Esophagus muscularis mucosa (tissue), 4 donors: ENCODE measurements around the gene ZRANB3. TPM values are rescaled to one million over a fixed set of nuclear protein-coding genes. Genes with fewer than 3 reads are reported as not detected.
"Not testable (repeated sequence)": the region's sequence is repeated elsewhere in the genome, so short reads cannot be mapped to it uniquely, and the experiment has no call there.

Experiments used
- DNase-seq: peaks from one replicate; pipeline ENCODE4 v3.0.0-alpha.2; 2017; ENCODE audit errors: extremely low spot score
- H3K27ac ChIP-seq, 4 donors: fragments of 200-600 bp; sonication (generic); replicated peaks in 1 of 4; 1 replicate in 3 of 4; 2 replicates in 1 of 4; pipeline ENCODE4 v1.5.1; 2016 to 2019; ENCODE audit warnings: mild to moderate bottlenecking in 1 of 4
- H3K27me3 ChIP-seq, 4 donors: fragments of 200-600 bp; sonication (generic); one replicate each; pipeline versions ENCODE4 v1.5.1 to v1.6.0; 2016 to 2019
- H3K36me3 ChIP-seq, 4 donors: fragments of 200-600 bp; sonication (generic); one replicate each; pipeline ENCODE4 v1.5.1; 2016 to 2019
- H3K4me1 ChIP-seq, 4 donors: fragments of 200-600 bp; sonication (generic); one replicate each; pipeline ENCODE4 v1.5.1; 2016 to 2019
- H3K4me3 ChIP-seq, 4 donors: fragments of 200-600 bp; sonication (generic); 1 replicate in 2 of 4; 2 replicates in 2 of 4; pipeline ENCODE4 v1.5.1; 2016 to 2019; ENCODE audit warnings: mild to moderate bottlenecking in 4 of 4, moderate library complexity in 1 of 4
- H3K9me3 ChIP-seq, 4 donors: fragments of 200-600 bp; sonication (generic); 1 replicate in 3 of 4; 2 replicates in 1 of 4; pipeline ENCODE4 v1.5.1; 2016 to 2019
- EP300 ChIP-seq: sonication (generic); formaldehyde crosslinking; IDR thresholded peaks from one replicate; pipeline ENCODE4 v1.6.1; 2017; ENCODE audit warnings: antibody characterized with exemption
- POLR2A ChIP-seq: fragments of 450-650 bp; IDR thresholded peaks from one replicate; pipeline ENCODE4 v1.6.1; 2017; ENCODE audit warnings: antibody characterized with exemption, moderate library complexity, mild to moderate bottlenecking, low read depth
- POLR2AphosphoS5 ChIP-seq, 2 donors: sonication (generic); formaldehyde crosslinking; IDR thresholded peaks; one replicate each; pipeline ENCODE4 v1.6.1; 2017; ENCODE audit warnings: antibody characterized with exemption in 2 of 2
- WGBS: methylation state at CpG from one replicate; pipeline ENCODE4 v1.1.5; 2018; 5-methylcytosine and 5-hydroxymethylcytosine counted together
- intact Hi-C: fragments of 100-400 bp; cut with DNase I; formaldehyde crosslinking; loops from one replicate; pipeline ENCODE4 v1.15.1; 2023
- total RNA-seq, 4 donors: library from RNA; depleted of rRNA; stranded (reverse); fragments of >200 nt; gene quantifications; one replicate each; pipeline versions ENCODE4 v1.1.0 to v1.2.1, GENCODE V29; 2016
- TF ChIP-seq, protein P1 (sequence below), 3 experiments: fragments of 200-600 bp in 2 of 3; fragments of 450-650 bp in 1 of 3; sonication (generic) in 2 of 3; IDR thresholded peaks; one replicate each; pipeline ENCODE4 v1.5.1; 2017 to 2019; ENCODE audit warnings: antibody characterized with exemption in 3 of 3, mild to moderate bottlenecking in 2 of 3, moderate library complexity in 1 of 3

The ZRANB3 gene
- total RNA-seq, 4 donors from 2014 or later = 1.8 to 4.6 (median 2.9) TPM

DNA sequence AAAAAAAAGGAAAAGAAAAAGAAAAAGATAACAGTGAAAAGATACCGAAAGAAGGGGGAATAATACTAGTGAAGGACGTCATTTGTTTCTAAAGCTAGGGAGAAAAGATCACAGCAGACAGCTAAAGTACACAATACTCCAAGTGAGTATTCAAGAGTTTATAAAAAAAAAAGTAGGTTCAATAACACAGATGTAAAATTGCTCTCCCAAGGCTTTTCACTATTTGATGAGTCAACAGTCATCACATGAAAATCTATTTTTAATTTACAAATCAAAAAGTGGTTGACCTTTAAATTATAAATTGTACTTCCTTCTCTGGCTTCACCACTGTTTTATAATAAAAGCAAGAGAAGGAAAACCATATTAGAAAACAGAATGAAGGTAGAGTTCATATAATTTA, 144.0 kb downstream of the ZRANB3 start:
- DNase-seq = no peak
- TF ChIP-seq POLR2AphosphoS5 (IDR thresholded peaks at IDR 0.05) = no peak
- TF ChIP-seq, protein P1, sequence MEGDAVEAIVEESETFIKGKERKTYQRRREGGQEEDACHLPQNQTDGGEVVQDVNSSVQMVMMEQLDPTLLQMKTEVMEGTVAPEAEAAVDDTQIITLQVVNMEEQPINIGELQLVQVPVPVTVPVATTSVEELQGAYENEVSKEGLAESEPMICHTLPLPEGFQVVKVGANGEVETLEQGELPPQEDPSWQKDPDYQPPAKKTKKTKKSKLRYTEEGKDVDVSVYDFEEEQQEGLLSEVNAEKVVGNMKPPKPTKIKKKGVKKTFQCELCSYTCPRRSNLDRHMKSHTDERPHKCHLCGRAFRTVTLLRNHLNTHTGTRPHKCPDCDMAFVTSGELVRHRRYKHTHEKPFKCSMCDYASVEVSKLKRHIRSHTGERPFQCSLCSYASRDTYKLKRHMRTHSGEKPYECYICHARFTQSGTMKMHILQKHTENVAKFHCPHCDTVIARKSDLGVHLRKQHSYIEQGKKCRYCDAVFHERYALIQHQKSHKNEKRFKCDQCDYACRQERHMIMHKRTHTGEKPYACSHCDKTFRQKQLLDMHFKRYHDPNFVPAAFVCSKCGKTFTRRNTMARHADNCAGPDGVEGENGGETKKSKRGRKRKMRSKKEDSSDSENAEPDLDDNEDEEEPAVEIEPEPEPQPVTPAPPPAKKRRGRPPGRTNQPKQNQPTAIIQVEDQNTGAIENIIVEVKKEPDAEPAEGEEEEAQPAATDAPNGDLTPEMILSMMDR (IDR thresholded peaks at IDR 0.05) = no peak
- TF ChIP-seq EP300 = no peak
- no peak for TF ChIP-seq POLR2A
- H3K36me3 ChIP-seq = peaks cover 0 to 3% (median 2%) of the 10 kb centered on the region in 4 donors
- H3K9me3 ChIP-seq = peaks cover 0 to 4% (median 0%) of the 10 kb centered on the region in 4 donors
- no peaks in the 10 kb centered on the region for H3K27me3 ChIP-seq
- no peak overlapping the region for H3K4me3 ChIP-seq
- intact Hi-C loops = no loop called here
- H3K27ac ChIP-seq = no peak overlapping the region
- no peaks in the 10 kb centered on the region for H3K4me1 ChIP-seq
- 53% methylated on average over 2 of the region's 2 CpGs for WGBS

DNA sequence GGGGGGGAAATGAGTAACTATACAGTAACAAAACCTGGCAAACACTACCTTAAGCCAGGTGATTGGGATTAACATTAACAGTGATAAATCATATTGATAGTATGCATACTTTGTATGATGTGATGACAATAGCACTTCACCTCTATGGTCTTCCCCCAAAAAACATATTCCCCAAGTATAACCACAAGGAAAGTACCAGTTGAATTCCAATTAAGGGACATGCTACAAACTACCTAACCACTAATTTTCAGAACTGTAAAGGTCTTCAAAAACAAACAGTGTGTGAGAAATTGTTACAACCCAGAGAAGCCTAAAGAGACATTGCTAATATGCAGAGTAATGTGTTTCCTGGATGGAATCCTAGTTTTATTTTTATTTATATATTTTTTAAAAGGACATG, 152.4 kb downstream of the ZRANB3 start:
- Histone ChIP-seq H3K4me1 (no peaks in the 10 kb centered on the region), H3K4me3 (no peak overlapping the region), H3K9me3 (peaks cover 0 to 20% (median 11%) of the 10 kb centered on the region in 4 donors), H3K36me3 (no peaks in the 10 kb centered on the region), H3K27ac (no peak overlapping the region), H3K27me3 (no peaks in the 10 kb centered on the region)
- TF ChIP-seq POLR2A (no peak), EP300 (no peak), POLR2AphosphoS5 (IDR thresholded peaks at IDR 0.05) (no peak)
- intact Hi-C loops = no loop called here
- DNase-seq = no peak

DNA sequence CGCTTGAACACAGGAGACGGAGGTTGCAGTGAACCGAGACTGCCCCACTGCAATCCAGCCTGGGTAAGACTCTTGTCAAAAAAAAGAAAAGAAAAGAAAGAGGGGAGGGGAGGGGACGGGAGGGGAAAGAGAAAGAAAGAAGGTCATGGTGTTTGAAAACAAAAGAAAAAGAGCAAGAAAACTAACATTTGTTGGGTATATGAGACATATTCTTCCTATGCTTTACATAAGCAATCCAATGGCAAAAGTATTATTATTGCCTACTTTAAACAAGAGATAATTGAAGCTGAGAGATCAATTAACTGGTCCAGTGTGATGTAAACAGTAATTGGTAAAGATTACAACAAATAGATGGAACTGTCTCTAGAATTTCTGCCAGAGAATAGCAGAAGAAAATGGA, 157.3 kb downstream of the ZRANB3 start:
- H3K9me3 ChIP-seq = no peaks in the 10 kb centered on the region
- no peak overlapping the region for H3K27ac ChIP-seq
- TF ChIP-seq EP300 = no peak
- TF ChIP-seq POLR2AphosphoS5 (IDR thresholded peaks at IDR 0.05) = no peak
- TF ChIP-seq, protein P1 (IDR thresholded peaks at IDR 0.05) = no peak
- no peak for TF ChIP-seq POLR2A
- H3K27me3 ChIP-seq = no peaks in the 10 kb centered on the region
- H3K36me3 ChIP-seq = no peaks in the 10 kb centered on the region
- no peak overlapping the region for H3K4me3 ChIP-seq
- H3K4me1 ChIP-seq = no peaks in the 10 kb centered on the region
- no peak for DNase-seq
- intact Hi-C loops = no loop called here
- 85% methylated on average over 4 of the region's 4 CpGs for whole genome bisulfite sequencing

DNA sequence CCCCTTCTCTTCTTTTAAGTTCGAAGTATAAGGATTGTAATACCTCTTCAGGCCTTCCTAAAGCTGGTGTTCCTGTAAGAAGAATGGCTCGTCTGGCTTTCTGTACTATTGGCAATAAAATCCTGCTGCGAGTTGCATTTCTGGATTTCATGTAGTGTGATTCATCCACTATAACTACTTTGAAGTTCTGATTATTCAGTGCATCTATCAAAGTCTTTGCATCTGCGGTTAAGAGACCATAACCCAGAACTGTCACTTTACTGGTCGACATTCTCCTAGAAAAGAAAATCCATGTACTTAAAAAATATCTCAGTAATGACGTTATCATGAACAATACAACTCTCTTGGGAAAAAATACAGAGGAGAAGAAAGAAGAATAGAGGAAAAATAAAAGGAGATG, 181.1 kb downstream of the ZRANB3 start:
- no peak for DNase-seq
- H3K9me3 ChIP-seq = peaks cover 0 to 22% (median 17%) of the 10 kb centered on the region in 4 donors
- no peak overlapping the region for H3K27ac ChIP-seq
- no peaks in the 10 kb centered on the region for H3K27me3 ChIP-seq
- H3K36me3 ChIP-seq = peaks cover 0 to 13% (median 0%) of the 10 kb centered on the region in 4 donors
- H3K4me1 ChIP-seq = no peaks in the 10 kb centered on the region
- TF ChIP-seq POLR2AphosphoS5 (IDR thresholded peaks at IDR 0.05) (no peak), EP300 (no peak), POLR2A (no peak)
- TF ChIP-seq, protein P1 (IDR thresholded peaks at IDR 0.05) = no peak
- WGBS = 80% methylated on average over 6 of the region's 6 CpGs
- H3K4me3 ChIP-seq = no peak overlapping the region
- intact Hi-C loops = no loop called here

DNA sequence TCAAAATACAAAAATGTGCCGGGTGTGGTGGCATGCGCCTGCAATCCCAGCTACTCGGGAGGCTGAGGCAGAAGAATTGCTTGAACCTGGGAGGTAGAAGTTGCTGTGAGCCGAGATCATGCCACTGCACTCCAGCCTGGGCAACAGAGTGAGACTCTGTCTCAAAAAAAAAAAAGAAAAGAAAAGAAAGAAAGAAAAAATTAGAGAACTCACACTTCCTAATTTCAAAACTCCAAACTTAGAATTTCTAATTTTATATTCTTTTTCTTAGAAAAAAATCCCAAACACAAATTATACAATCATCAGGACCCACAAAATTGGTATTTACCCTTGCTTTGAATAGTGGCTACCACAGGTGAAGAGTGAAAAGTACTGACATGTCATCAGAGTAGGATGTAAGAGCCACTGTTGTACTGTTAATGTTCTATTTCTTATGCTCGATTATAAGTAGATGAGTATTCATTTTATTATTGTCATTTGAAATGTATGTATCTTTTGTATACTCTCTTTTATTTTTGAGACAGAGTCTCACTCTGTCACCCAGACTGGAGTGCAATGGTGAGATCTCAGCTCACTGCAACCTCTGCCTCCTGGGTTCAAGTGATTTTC, 182.8 kb downstream of the ZRANB3 start:
- H3K27ac ChIP-seq, H3K4me3 ChIP-seq, H3K27me3 ChIP-seq, intact Hi-C loops, DNase-seq, H3K4me1 ChIP-seq: not testable (repeated sequence)
- WGBS = 96% methylated on average over 5 of the region's 5 CpGs
- H3K9me3 ChIP-seq = peaks cover 0 to 22% (median 17%) of the 10 kb centered on the region in 4 donors
- H3K36me3 ChIP-seq = peaks cover 0 to 13% (median 0%) of the 10 kb centered on the region in 4 donors

DNA sequence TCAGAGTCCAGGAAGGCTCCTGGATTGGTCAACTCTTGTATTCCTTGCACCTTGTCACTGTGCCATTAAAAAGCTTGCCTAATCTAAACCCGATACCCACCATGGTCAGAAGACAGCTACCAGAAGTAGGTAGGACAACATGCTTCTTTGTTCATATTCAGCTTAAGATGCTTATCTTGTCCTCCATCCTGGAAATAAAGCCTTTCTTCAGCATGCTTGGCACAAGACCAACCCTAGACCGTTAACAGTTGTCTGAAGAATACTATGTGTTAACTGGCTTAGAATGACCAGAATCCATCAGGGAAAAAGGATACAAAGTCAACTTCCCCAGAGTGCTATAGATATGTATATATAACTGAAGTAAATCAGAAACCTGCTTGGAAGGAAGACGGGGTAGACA, 193.9 kb downstream of the ZRANB3 start:
- Histone ChIP-seq H3K27ac (no peak overlapping the region), H3K9me3 (no peaks in the 10 kb centered on the region), H3K36me3 (no peaks in the 10 kb centered on the region), H3K27me3 (no peaks in the 10 kb centered on the region), H3K4me1 (no peaks in the 10 kb centered on the region), H3K4me3 (no peak overlapping the region)
- 68% methylated on average over 3 of the region's 3 CpGs for WGBS
- TF ChIP-seq POLR2AphosphoS5 (IDR thresholded peaks at IDR 0.05) (no peak), EP300 (no peak), POLR2A (no peak)
- TF ChIP-seq, protein P1 (IDR thresholded peaks at IDR 0.05) = no peak
- intact Hi-C loops = no loop called here
- no peak for DNase-seq
